SU-DHL-6 (cell line): ENCODE measurements around the gene ONECUT3.

ENCODE experiments used
- CTCF ChIP-seq: fragments of 200-600 bp; sonication (generic); IDR thresholded peaks from one replicate; pipeline ENCODE4 v1.5.1; 2017; ENCODE audit warnings: antibody characterized with exemption, mild to moderate bottlenecking, low read length, moderate library complexity; ENCODE audit not compliant: insufficient read depth, poor library complexity, severe bottlenecking
- EZH2phosphoT487 ChIP-seq: fragments of 200-600 bp; sonication (generic), shearing (Covaris generic); conservative IDR thresholded peaks from 2 replicates; pipeline ENCODE4 v1.6.1; 2018; ENCODE audit warnings: mild to moderate bottlenecking, antibody characterized with exemption, low read length, moderate library complexity, mixed read lengths

DNA sequence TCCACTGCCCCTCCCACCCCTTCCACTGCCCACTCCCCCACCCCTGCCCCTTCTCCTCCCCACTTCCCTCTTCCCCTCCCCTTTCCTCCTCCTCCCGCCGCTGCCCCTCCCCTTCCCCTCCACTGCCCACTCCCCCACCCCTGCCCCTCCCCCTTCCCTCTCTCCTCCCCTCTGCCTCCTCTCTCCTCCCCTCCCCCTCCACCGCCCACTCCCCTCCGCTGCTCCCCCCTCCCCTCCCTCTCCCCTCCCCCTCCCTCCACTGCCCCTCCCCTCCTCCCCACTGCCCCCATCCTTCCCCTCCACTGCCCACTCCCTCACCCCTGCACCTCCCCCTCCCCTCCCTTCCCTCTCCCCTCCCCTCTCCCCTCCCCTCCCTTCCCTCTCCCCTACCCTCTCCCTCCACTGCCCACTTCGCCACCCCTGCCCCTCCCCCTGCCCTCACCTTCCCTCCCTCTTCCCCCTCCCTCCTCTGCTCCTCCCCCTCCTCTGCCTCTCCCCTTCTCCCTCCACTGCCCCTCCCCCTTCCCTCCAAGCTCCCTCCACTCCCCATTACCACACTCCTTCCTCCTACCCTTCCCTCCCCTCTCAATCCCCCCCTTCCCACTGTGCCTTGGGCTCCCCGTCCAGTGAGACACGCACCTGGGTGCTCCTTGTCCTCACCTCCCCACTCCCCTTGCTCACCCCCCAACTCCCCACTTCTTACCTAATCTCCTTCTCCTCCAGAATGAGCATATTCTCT is 36.9 kb downstream of the ONECUT3 start:
- TF ChIP-seq CTCF (no peak), EZH2phosphoT487 (no peak)
